Adipocyte (in vitro differentiated cells): ENCODE measurements around the gene BCKDK.

Experiments
- DNase-seq: peaks from one replicate; pipeline ENCODE4 v3.0.0-alpha.2; 2015; ENCODE audit warnings: low read depth
- H3K27me3 ChIP-seq: replicated peaks from 2 replicates; pipeline ENCODE4 v1.7.0; 2013; ENCODE audit warnings: mild to moderate bottlenecking, low read length, moderate library complexity; ENCODE audit not compliant: control insufficient read depth, insufficient read depth
- H3K36me3 ChIP-seq: 2 replicates; pipeline ENCODE4 v1.7.0; 2013; ENCODE audit warnings: low read length, mild to moderate bottlenecking, moderate library complexity; ENCODE audit not compliant: control insufficient read depth, insufficient read depth, severe bottlenecking
- H3K4me1 ChIP-seq: 2 replicates; pipeline ENCODE4 v1.7.0; 2013; ENCODE audit warnings: mild to moderate bottlenecking, low read length, moderate library complexity; ENCODE audit not compliant: control insufficient read depth, insufficient read depth
- H3K4me3 ChIP-seq: 2 replicates; pipeline ENCODE4 v1.7.0; 2013; ENCODE audit warnings: mild to moderate bottlenecking, low read length, moderate library complexity
- H3K9ac ChIP-seq: 2 replicates; pipeline ENCODE4 v1.7.0; 2013; ENCODE audit warnings: mild to moderate bottlenecking, low read length, moderate library complexity
- H3K9me3 ChIP-seq: 2 replicates; pipeline ENCODE4 v1.7.0; 2013; ENCODE audit warnings: mild to moderate bottlenecking, low read length, moderate library complexity; ENCODE audit not compliant: control insufficient read depth

BCKDK gene

GRCh38 chr16:31081428-31082351 lies 26.5 kb upstream of the BCKDK start:
- no peaks in the 10 kb centered on the region for H3K9me3 ChIP-seq
- no peak overlapping the region for H3K4me3 ChIP-seq
- H3K9ac ChIP-seq = no peak overlapping the region
- no peak for DNase-seq
- H3K4me1 ChIP-seq = peaks cover 11% of the 10 kb centered on the region
- no peaks in the 10 kb centered on the region for H3K27me3 ChIP-seq
- peaks cover 50% of the 10 kb centered on the region for H3K36me3 ChIP-seq

GRCh38 chr16:31082368-31083045 lies 25.7 kb upstream of the BCKDK start:
- Histone ChIP-seq H3K4me1 (peaks cover 11% of the 10 kb centered on the region), H3K9me3 (no peaks in the 10 kb centered on the region), H3K27me3 (no peaks in the 10 kb centered on the region), H3K36me3 (peaks cover 42% of the 10 kb centered on the region), H3K9ac (no peak overlapping the region), H3K4me3 (no peak overlapping the region)
- DNase-seq = no peak

- no peak overlapping the region for H3K9ac ChIP-seq
Measured at GRCh38 chr16:31083081-31083480, 25.1 kb upstream of the BCKDK start.

GRCh38 chr16:31083556-31083955 lies 24.6 kb upstream of the BCKDK start:
- Histone ChIP-seq H3K27me3 (no peaks in the 10 kb centered on the region), H3K36me3 (peaks cover 32% of the 10 kb centered on the region), H3K9ac (no peak overlapping the region), H3K4me3 (no peak overlapping the region), H3K9me3 (no peaks in the 10 kb centered on the region), H3K4me1 (peaks cover 11% of the 10 kb centered on the region)
- DNase-seq = no peak

More at GRCh38 chr16:31083081-31083480, 25.1 kb upstream of the BCKDK start:
- Histone ChIP-seq H3K36me3 (peaks cover 36% of the 10 kb centered on the region), H3K4me3 (no peak overlapping the region), H3K27me3 (no peaks in the 10 kb centered on the region), H3K9me3 (no peaks in the 10 kb centered on the region), H3K4me1 (peaks cover 11% of the 10 kb centered on the region)
- DNase-seq = no peak

- H3K4me3 ChIP-seq = no peak overlapping the region
- peaks cover 28% of the 10 kb centered on the region for H3K36me3 ChIP-seq
- H3K27me3 ChIP-seq = no peaks in the 10 kb centered on the region
- no peaks in the 10 kb centered on the region for H3K9me3 ChIP-seq
- peaks cover 11% of the 10 kb centered on the region for H3K4me1 ChIP-seq
- no peak for DNase-seq
- H3K9ac ChIP-seq = no peak overlapping the region
Measured at GRCh38 chr16:31083981-31084380, 24.2 kb upstream of the BCKDK start.

GRCh38 chr16:31084584-31085302 lies 23.4 kb upstream of the BCKDK start:
- Histone ChIP-seq H3K36me3 (peaks cover 25% of the 10 kb centered on the region), H3K9ac (no peak overlapping the region), H3K27me3 (no peaks in the 10 kb centered on the region), H3K4me3 (no peak overlapping the region), H3K9me3 (no peaks in the 10 kb centered on the region), H3K4me1 (peaks cover 11% of the 10 kb centered on the region)
- DNase-seq = no peak

- H3K9me3 ChIP-seq = no peaks in the 10 kb centered on the region
- H3K36me3 ChIP-seq = peaks cover 22% of the 10 kb centered on the region
Measured at GRCh38 chr16:31085411-31085810, 22.8 kb upstream of the BCKDK start.

GRCh38 chr16:31085873-31086628 lies 22.1 kb upstream of the BCKDK start:
- H3K27me3 ChIP-seq = no peaks in the 10 kb centered on the region
- no peak overlapping the region for H3K4me3 ChIP-seq
- peaks cover 17% of the 10 kb centered on the region for H3K4me1 ChIP-seq
- H3K9me3 ChIP-seq = no peaks in the 10 kb centered on the region
- peaks cover 21% of the 10 kb centered on the region for H3K36me3 ChIP-seq
- no peak for DNase-seq
- no peak overlapping the region for H3K9ac ChIP-seq

More at GRCh38 chr16:31085411-31085810, 22.8 kb upstream of the BCKDK start:
- no peak overlapping the region for H3K4me3 ChIP-seq
- peaks cover 13% of the 10 kb centered on the region for H3K4me1 ChIP-seq
- H3K9ac ChIP-seq = no peak overlapping the region
- no peak for DNase-seq
- no peaks in the 10 kb centered on the region for H3K27me3 ChIP-seq

GRCh38 chr16:31086629-31086906 lies 21.6 kb upstream of the BCKDK start:
- no peaks in the 10 kb centered on the region for H3K9me3 ChIP-seq
- no peaks in the 10 kb centered on the region for H3K27me3 ChIP-seq
- no peak overlapping the region for H3K9ac ChIP-seq
- H3K4me3 ChIP-seq = no peak overlapping the region
- H3K36me3 ChIP-seq = peaks cover 23% of the 10 kb centered on the region
- peaks cover 17% of the 10 kb centered on the region for H3K4me1 ChIP-seq
- no peak for DNase-seq

GRCh38 chr16:31087481-31087880 lies 20.7 kb upstream of the BCKDK start:
- peaks cover 16% of the 10 kb centered on the region for H3K4me1 ChIP-seq
- H3K36me3 ChIP-seq = peaks cover 23% of the 10 kb centered on the region
- no peak overlapping the region for H3K9ac ChIP-seq
- DNase-seq = no peak
- no peaks in the 10 kb centered on the region for H3K9me3 ChIP-seq
- H3K27me3 ChIP-seq = no peaks in the 10 kb centered on the region
- H3K4me3 ChIP-seq = no peak overlapping the region
